H9 (cell line): Measurements from ENCODE around the gene SULT2B1. TPM values are rescaled to one million over a fixed set of nuclear protein-coding genes. Genes with fewer than 3 reads are reported as not detected.
A peak's percentile ranks its signal among the peaks of the same experiment; 100 is the strongest.

Experiments
- DNase-seq: peaks from one replicate; pipeline ENCODE4 v3.0.0-alpha.2; 2017
- H2AFZ ChIP-seq: one replicate; pipeline ENCODE4 v1.6.1; 2013; ENCODE audit warnings: mild to moderate bottlenecking, low read length, control low read depth, moderate library complexity
- H2AK5ac ChIP-seq: 2 replicates; pipeline ENCODE4 v1.6.1; 2013; ENCODE audit warnings: low read length, control low read depth, mixed read lengths; ENCODE audit not compliant: insufficient read length
- H2BK120ac ChIP-seq: one replicate; pipeline ENCODE4 v1.6.1; 2013; ENCODE audit warnings: low read depth, mild to moderate bottlenecking, low read length, control low read depth, inconsistent platforms; ENCODE audit not compliant: poor library complexity, severe bottlenecking
- H2BK12ac ChIP-seq: 2 replicates; pipeline ENCODE4 v1.6.1; 2013; ENCODE audit warnings: low read length, control low read depth, mixed read lengths, low read depth; ENCODE audit not compliant: insufficient read length
- H2BK15ac ChIP-seq: 2 replicates; pipeline ENCODE4 v1.6.1; 2013; ENCODE audit warnings: low read depth, low read length, control low read depth
- H2BK20ac ChIP-seq: one replicate; pipeline ENCODE4 v1.6.1; 2013; ENCODE audit warnings: low read depth, mild to moderate bottlenecking, low read length, control low read depth, inconsistent platforms; ENCODE audit not compliant: poor library complexity, severe bottlenecking
- H2BK5ac ChIP-seq: 2 replicates; pipeline ENCODE4 v1.6.1; 2013; ENCODE audit warnings: low read length, control low read depth, mixed read lengths; ENCODE audit not compliant: insufficient read length
- H3K14ac ChIP-seq: 2 replicates; pipeline ENCODE4 v1.6.1; 2013; ENCODE audit warnings: low read length, control low read depth; ENCODE audit not compliant: insufficient read depth
- H3K18ac ChIP-seq: 2 replicates; pipeline ENCODE4 v1.6.1; 2013; ENCODE audit warnings: low read depth, mild to moderate bottlenecking, mixed read lengths, low read length, control low read depth; ENCODE audit not compliant: insufficient read length
- H3K23ac ChIP-seq: 2 replicates; pipeline ENCODE4 v1.6.1; 2013; ENCODE audit warnings: low read length, control low read depth, mixed read lengths, low read depth; ENCODE audit not compliant: insufficient read length
- H3K23me2 ChIP-seq: 2 replicates; pipeline ENCODE4 v1.6.1; 2013; ENCODE audit warnings: low read depth, mild to moderate bottlenecking, mixed read lengths, low read length, control low read depth; ENCODE audit not compliant: insufficient read length, poor library complexity, severe bottlenecking
- H3K27ac ChIP-seq: 2 replicates; pipeline ENCODE4 v1.5.1; 2013; ENCODE audit warnings: low read length, control low read depth, mixed read lengths, low read depth; ENCODE audit not compliant: insufficient read length
- H3K27me3 ChIP-seq: 2 replicates; pipeline ENCODE4 v1.6.1; 2013; ENCODE audit warnings: low read length, control low read depth, inconsistent platforms; ENCODE audit not compliant: insufficient read depth
- H3K4ac ChIP-seq: 2 replicates; pipeline ENCODE4 v1.6.1; 2013; ENCODE audit warnings: low read depth, mild to moderate bottlenecking, control low read depth, inconsistent platforms, low read length, moderate library complexity
- H3K4me1 ChIP-seq: 2 replicates; pipeline ENCODE4 v1.6.1; 2013; ENCODE audit warnings: low read length, control low read depth, inconsistent platforms; ENCODE audit not compliant: insufficient read depth
- H3K4me2 ChIP-seq: 2 replicates; pipeline ENCODE4 v1.6.1; 2013; ENCODE audit warnings: low read length, control low read depth, mixed read lengths; ENCODE audit not compliant: insufficient read length, insufficient read depth
- H3K56ac ChIP-seq: 2 replicates; pipeline ENCODE4 v1.6.1; 2013; ENCODE audit warnings: low read depth, mild to moderate bottlenecking, mixed read lengths, low read length, control low read depth; ENCODE audit not compliant: insufficient read length
- H3K79me1 ChIP-seq: 2 replicates; pipeline ENCODE4 v1.6.1; 2013; ENCODE audit warnings: low read depth, mild to moderate bottlenecking, moderate library complexity, low read length, control low read depth, inconsistent platforms; ENCODE audit not compliant: insufficient read depth, poor library complexity, severe bottlenecking
- H3K79me2 ChIP-seq: 2 replicates; pipeline ENCODE4 v1.6.1; 2013; ENCODE audit warnings: low read length, control low read depth, inconsistent platforms; ENCODE audit not compliant: insufficient read depth
- H3K9ac ChIP-seq: 2 replicates; pipeline ENCODE4 v1.6.1; 2013; ENCODE audit warnings: low read length, control low read depth, mixed read lengths; ENCODE audit not compliant: insufficient read length; ENCODE audit errors: extremely low read depth
- H3K9me3 ChIP-seq: one replicate; pipeline ENCODE4 v1.6.1; 2013; ENCODE audit warnings: low read depth, low read length, inconsistent platforms; ENCODE audit not compliant: control insufficient read depth
- H3T11ph ChIP-seq: one replicate; pipeline ENCODE4 v1.6.1; 2013; ENCODE audit warnings: mild to moderate bottlenecking, low read length, control low read depth, inconsistent platforms
- H4K20me1 ChIP-seq: one replicate; pipeline ENCODE4 v1.6.1; 2013; ENCODE audit not compliant: control insufficient read depth, insufficient read length, insufficient read depth
- H4K5ac ChIP-seq: 2 replicates; pipeline ENCODE4 v1.6.1; 2013; ENCODE audit warnings: low read depth, mild to moderate bottlenecking, mixed read lengths, low read length, control low read depth; ENCODE audit not compliant: insufficient read length
- H4K8ac ChIP-seq: replicated peaks from 2 replicates; pipeline ENCODE4 v1.6.1; 2013; ENCODE audit warnings: low read length, control low read depth, mixed read lengths, low read depth; ENCODE audit not compliant: insufficient read length
- H4K91ac ChIP-seq: 2 replicates; pipeline ENCODE4 v1.6.1; 2013; ENCODE audit warnings: low read depth, mild to moderate bottlenecking, moderate library complexity, mixed read lengths, low read length, control low read depth; ENCODE audit not compliant: insufficient read length
- H3K27ac Mint-ChIP-seq, 3 experiments: 2 replicates in 2 of 3; 3 replicates in 1 of 3; pipeline ENCODE4 v1.8.0; 2020 to 2021; ENCODE audit warnings: mixed read lengths in 3 of 3, mild to moderate bottlenecking in 1 of 3, moderate library complexity in 1 of 3
- H3K27me3 Mint-ChIP-seq: 2 replicates; pipeline ENCODE4 v1.8.0; 2021; ENCODE audit warnings: low read depth, mild to moderate bottlenecking, moderate library complexity, mixed read lengths
- H3K36me3 Mint-ChIP-seq, 3 experiments: 2 replicates in 2 of 3; 3 replicates in 1 of 3; pipeline ENCODE4 v1.8.0; 2020 to 2021; ENCODE audit warnings: low read depth in 3 of 3, mixed read lengths in 3 of 3; ENCODE audit not compliant: insufficient read depth in 1 of 3
- H3K4me1 Mint-ChIP-seq, 2 experiments: 2 replicates each; pipeline ENCODE4 v1.8.0; 2020; ENCODE audit warnings: mixed read lengths in 2 of 2
- H3K4me3 Mint-ChIP-seq, 2 experiments: 2 replicates in 1 of 2; 3 replicates in 1 of 2; pipeline ENCODE4 v1.8.0; 2020 to 2021; ENCODE audit warnings: mild to moderate bottlenecking in 2 of 2, mixed read lengths in 2 of 2, moderate library complexity in 1 of 2
- H3K9me3 Mint-ChIP-seq, 2 experiments: 2 replicates in 1 of 2; 3 replicates in 1 of 2; pipeline ENCODE4 v1.8.0; 2020; ENCODE audit warnings: mild to moderate bottlenecking in 2 of 2, mixed read lengths in 2 of 2, moderate library complexity in 1 of 2
- CTCF ChIP-seq: fragments of 200-600 bp; sonication (generic); conservative IDR thresholded peaks from 3 replicates; pipeline ENCODE4 v1.8.0; 2021; ENCODE audit warnings: antibody characterized with exemption, mild to moderate bottlenecking
- WGBS: extraction: QIAGEN DNeasy Blood & Tissue Kit; methylation state at CpG from one replicate; pipeline ENCODE4 v1.1.7; 2013; ENCODE audit warnings: missing lambda C conversion rate, low lambda C conversion rate, mixed read lengths; ENCODE audit not compliant: insufficient read length; ENCODE audit errors: extremely low coverage; 5-methylcytosine and 5-hydroxymethylcytosine counted together
- total RNA-seq: library from RNA; stranded (reverse); gene quantifications from 2 replicates; pipeline ENCODE4 v1.2.1, GENCODE V29; 2021

SULT2B1 gene
- total RNA-seq, 1 experiment from 2014 or later: 1.7 TPM

GRCh38 chr19:48634036-48634342 is 82.0 kb downstream of the SULT2B1 start:
- Histone ChIP-seq H3K4me1 (peaks cover 9% of the 10 kb centered on the region; the same call in 1 of the 2 replicates), H3K79me2 (no peaks in the 10 kb centered on the region), H3K56ac (no peak overlapping the region), H3K18ac (no peak overlapping the region), H3K23me2 (peaks cover 32% of the 10 kb centered on the region), H4K91ac (no peak overlapping the region), H4K5ac (no peak overlapping the region), H3K27me3 (no peaks in the 10 kb centered on the region; the same call in 1 of the 2 replicates), H3K4ac (no peak overlapping the region), H3K79me1 (no peaks in the 10 kb centered on the region), H3K9ac (no peak overlapping the region), H4K20me1 (no peaks in the 10 kb centered on the region), H2BK20ac (no peak overlapping the region), H3K23ac (no peak overlapping the region), H2BK120ac (no peak overlapping the region), H3T11ph (no peak overlapping the region), H3K27ac (no peak overlapping the region), H2AK5ac (no peak overlapping the region), H3K9me3 (no peaks in the 10 kb centered on the region), H2BK5ac (no peak overlapping the region), H4K8ac (no peak overlapping the region), H2BK12ac (no peak overlapping the region), H2AFZ (no peak overlapping the region), H3K14ac (no peak overlapping the region), H3K4me2 (peak overlapping the region; percentile 39), H2BK15ac (no peak overlapping the region)
- Mint-ChIP-seq H3K4me3 (peak overlapping the region; percentile 30 to 63; a peak in 3 of 5 replicates), H3K4me1 (peaks cover 32 to 53% of the 10 kb centered on the region in 2 experiments), H3K27me3 (peaks cover 4% of the 10 kb centered on the region), H3K36me3 (peaks cover 4 to 22% (median 16%) of the 10 kb centered on the region in 3 experiments; a peak in 6 of 7 replicates), H3K27ac (peak overlapping the region in 1 of 3 experiments; percentile 55; a peak in 1 of 7 replicates), H3K9me3 (no peaks in the 10 kb centered on the region)
- DNase-seq: no peak
- TF ChIP-seq CTCF: no peak
- no CpG with 5 or more reads among the region's 7 CpGs for WGBS
